ENCODE measurements around the gene SYNE1.

SYNE1 gene

DNA sequence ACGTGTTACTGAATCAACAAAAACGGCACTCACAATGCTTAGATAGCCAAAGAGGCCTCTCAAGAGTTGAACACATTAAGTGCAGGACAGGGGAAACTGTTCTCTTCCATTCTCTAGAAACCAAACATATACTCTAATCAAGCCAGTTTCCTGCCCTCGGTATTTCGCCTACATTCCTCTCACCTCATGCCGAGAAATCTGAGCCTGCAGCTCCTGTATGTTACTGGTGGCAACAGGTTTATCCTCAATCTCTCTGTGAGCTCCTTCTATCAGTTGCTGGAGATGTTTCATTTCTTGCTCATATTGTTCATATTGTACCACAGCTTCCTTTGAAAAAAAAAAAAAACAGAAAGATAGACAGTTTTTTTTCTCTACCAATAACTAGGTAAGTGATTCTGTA, 328.9 kb downstream of the SYNE1 start:
- no peak for DNase-seq

DNA sequence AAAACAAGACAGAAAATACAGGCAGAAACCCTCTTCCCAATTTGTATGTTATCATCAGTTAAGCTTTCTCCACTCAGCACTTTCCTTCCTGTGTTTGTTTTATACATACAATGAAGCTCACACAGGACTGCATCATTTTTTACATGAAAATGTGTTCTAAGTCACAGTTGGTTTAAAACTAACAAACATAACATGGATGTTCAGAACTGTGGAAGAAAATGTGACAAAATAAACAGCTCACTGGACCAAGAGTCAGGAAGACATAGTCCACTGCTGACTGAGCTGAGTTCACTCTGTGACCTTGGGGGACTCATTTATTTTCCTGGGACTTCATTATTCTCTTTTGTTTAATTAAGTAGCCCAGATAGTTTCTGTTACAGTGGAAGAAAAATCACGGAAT, 331.5 kb downstream of the SYNE1 start:
- no peak for DNase-seq

DNA sequence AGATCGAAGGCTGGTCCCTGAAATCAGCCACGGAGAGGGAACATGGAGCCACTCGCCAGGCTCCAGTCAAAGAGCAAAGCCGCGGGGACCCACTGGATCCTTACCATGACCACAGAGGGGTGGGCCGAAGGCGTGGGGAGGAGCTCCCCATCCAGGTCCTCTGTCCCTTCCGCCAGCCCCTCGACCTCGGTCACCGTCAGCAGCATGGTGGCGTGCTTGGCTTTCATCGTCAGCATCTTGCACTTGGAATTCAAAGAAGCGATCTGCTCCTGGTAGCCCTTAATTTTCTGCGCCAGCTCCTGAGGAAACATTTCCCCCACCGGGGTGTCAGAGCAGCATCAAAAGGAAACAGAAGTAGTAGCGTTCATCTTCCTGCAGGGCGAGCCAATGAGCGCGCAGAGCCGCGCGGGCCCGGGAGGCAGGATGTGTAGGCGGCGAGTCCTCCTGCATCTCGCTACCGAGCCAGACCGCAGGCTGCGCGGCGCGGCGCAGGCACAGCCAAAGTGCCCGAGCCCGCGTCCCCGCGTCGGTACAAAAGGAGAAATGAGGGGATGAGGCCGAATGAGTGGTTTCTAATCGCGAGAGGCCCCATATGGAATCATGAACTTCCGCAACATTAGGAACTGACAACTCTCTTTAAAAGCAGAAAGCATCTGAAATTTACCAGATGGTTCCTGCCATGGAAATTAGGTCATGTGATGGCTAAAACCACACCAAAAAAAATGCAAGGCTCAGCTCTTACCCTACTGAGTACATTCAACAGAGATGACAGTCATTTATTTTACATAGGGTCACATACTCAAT, 335.2 kb downstream of the SYNE1 start:
- peak; percentile 88 to 91 for DNase-seq

DNA sequence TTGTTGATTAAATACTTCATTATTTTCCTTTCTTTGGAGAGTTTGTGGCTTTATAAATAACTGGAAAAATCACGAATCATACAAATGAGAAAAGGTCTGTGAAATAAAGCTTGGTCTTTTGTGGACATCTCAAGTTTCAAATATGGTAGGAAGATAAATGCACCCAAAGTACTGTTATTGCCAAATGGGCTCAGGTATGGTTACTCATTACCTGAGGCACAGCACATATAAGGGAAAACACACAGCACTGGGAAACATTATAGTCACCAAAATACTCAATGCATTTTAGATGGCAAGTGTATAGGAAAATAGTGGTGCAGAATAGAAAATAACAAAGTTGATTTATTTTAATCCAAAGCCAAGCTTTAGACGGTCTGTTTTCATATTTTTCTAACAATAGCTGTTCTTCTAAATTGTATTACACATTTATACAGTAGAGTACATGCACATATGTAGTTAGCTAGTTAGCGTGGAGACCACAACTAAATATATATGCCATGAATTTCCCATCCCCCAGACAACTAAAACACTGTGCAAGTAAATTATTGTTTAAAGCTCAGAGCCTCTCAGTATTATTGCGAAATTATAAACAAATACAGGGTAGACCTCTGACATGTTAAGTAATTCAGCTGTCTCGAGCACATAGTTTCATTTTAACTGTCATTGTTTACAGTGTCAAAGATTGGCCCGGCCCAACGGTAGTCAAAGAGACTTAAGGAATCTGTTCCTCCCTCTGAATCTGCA, 336.0 kb downstream of the SYNE1 start:
- DNase-seq, result no peak

DNA sequence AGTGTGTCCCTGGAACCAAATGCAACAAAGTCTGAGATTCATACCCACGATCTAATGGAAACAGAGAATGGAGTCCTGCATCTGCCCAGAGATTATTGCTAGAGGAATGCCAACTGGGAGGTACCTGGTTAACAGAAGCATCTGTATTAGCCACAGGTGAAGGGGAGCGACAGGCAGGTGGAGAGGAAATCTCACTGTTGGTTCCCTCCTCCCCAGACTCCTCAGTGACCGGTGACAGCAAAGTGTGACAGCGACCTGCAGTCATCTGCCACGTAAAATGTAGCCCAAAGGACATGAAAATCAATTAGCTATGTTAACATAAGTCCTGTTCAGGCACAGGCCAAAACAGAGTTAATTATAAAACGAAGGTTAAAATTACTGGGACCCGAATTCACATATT, 336.6 kb downstream of the SYNE1 start:
- DNase-seq, result no peak

DNA sequence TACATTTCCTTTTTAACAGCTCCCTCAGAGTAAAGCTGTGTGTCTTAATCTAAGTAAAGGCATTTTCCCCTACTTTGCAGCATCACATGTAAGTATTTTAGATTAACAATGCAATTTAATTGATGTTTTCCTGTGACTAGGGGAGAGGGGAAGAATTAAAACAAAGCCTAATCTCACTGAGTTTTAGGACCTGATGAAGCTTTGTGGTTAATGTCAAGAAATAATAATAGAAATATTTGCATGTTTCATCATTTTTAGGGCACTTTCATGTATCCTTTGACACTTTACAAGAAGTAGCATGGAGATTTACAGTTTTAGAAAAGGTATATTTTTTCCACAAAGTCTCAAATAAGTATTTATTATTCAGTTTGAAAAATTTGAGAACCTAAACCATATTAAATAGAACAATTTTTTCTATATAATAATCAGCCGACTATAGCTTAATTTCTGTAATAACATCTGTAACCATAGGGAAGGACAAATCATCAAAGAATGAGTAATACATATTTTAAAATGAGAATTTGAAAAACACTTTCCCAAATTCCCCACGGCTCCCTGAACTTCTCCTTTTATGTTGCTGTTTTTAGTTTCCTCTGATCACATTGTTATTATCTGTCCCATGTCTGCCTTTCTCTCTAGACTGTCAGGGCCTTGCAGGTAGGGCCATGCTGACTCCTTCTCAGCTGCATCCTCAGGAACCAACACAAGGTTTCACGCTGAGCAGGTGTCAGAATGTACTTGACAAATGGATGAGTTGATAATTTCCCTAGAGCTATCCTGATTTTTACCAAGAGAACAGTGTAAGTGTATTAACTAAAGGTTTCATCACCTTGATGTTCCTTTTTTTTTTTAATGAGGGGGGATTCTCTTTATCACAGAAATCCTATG, 338.1 kb downstream of the SYNE1 start:
- DNase-seq, result no peak

DNA sequence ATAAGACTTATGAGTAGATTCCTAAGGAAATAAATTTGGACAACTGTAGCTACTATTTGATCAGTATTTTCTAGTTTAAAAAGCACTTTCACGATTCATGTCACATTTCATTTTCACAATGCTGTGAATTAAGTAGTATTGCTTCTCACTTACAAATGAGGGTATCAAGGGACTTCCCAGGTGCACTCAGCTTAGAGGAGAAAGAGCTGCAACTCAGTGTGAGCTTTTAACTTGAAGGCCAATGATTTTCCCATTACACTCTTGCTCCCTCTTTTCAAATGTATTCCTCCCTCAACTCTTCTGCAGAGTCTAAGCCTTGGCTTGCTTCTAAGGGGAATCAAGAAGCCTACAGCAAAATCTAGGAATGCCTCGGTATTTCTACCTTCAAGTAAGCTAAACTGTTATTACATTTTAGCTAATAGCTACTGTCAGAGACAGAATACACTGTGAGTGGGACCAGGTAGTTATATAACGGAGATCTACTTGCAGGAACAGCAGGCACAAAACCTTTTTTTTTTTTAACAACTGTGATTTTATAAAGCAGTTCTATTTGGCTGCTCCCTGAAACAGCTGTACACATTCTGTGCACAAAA, 339.0 kb downstream of the SYNE1 start:
- no peak for DNase-seq

DNA sequence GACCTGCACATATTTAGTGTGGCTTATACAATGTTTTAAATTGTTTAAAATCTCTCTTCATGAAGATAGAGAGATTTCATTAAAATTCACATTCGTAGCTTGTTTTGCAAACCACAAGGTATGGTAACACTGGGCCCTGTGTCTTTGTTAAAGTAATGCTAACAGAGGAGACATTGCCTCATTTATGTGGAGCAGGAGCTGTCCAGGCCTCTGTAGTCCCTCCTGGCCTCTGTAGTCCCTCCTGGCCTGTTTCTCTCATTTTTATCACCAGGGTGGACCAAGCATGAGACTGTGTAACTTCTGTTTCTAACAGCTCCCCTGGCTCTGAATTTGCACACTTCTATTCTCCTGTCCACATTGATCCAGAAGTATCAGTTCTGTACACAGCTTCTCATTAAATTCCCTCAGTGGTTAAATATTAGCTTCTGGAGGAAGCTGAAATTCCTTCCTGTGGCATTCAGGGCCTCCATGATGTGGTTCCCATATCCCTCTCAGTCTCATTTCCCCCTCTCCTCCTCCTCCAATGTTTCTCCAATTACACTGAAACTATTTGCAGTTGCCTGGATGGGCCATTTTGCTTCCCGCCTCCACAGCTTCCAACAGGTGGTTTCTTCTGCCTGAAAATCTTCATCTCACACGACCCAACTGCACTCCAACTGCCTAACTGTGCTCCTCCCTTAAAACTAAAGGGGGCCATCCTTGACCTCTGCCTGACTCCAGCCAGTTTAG, 340.4 kb downstream of the SYNE1 start:
- no peak for DNase-seq

DNA sequence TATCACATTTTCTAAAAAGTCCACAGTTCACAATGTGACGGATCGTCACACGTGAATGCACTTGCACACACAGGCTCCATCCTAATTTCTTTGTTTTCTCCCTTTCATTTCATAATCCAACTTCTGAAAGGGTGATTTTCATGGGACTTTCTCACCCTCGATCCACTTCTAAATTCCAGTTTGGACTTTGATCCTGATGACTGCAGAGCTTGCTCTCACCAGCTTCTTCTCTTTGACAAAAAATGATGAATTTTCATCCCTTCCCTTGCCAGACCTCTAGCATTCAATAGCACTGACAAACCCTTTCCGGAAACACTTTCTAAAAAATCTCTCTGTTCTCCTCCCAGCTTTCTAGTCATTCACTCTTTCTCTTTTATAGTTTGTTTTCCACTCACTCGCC, 341.2 kb downstream of the SYNE1 start:
- no peak for DNase-seq

DNA sequence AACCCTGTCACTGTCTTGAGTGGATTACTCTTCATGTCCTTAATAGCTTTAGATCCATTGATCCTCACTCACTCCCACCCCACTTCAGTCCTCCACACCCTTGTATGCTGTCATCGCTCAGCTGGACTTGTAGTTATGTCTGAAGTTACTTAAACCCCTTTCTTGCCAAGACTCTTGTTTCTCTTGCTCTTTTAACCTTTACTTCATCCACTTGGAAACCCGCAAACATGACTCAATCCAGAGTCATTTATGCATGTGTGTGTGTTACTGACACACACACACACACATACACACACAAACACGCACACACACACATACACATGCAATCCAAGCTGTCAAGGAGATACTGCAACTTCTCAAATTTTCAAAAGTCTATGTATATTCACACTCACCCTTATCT, 341.8 kb downstream of the SYNE1 start:
- DNase-seq, result no peak

DNA sequence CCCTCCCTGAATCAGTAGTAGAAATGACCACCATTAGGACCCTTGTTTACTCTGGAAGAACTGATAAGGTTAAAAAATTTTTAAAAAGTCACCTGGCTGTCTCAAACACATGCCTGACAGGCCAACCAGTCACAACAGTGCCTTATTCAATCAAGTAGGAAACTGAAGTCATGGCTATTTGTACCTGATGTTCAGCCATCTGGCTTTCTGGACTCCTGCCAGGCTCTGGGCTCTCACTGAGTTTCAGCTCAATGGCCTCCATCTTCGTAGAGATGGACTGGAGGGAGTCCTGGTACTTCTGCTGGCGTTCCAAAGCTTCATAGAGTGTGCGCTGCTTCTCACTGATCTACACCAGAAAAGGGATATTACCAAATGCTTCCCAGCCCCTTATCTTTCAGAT, 343.8 kb downstream of the SYNE1 start:
- no peak for DNase-seq

DNA sequence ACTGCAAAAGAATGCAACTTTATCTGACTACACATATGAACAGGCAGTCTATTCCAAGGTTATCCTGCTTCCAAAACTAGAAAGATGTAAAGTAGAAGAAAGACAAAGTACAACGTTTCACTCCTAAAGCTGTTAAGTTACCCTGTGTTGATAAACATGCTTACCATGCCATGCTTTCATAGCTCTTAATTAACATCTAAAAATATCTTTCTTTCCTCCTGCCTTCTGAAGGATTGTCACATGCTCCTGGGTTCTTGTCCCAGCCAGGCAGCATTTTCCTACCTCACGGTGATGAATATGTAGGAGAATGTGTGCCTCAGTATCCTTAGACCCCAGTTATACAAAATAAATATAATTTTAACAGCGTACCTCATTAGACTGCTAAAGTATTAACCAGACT, 344.6 kb downstream of the SYNE1 start:
- no peak for DNase-seq

DNA sequence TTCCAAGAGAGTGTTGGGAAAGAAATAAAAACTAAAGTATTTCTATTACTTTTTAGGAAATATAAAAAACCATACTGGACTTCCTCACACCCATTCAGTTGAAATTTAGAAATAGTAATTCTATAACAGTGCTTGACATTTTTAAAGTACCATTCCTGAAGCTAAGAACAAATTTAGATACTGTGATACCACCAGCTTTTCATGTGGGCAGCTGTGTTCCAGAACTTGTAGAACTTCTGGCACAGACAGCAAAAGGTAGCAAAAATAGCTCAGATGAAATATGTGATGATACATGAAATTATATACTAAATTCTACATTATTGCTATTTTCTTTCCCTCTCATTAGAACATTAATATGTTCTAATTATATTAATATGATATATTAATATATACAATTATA, 346.5 kb downstream of the SYNE1 start:
- DNase-seq, result no peak

DNA sequence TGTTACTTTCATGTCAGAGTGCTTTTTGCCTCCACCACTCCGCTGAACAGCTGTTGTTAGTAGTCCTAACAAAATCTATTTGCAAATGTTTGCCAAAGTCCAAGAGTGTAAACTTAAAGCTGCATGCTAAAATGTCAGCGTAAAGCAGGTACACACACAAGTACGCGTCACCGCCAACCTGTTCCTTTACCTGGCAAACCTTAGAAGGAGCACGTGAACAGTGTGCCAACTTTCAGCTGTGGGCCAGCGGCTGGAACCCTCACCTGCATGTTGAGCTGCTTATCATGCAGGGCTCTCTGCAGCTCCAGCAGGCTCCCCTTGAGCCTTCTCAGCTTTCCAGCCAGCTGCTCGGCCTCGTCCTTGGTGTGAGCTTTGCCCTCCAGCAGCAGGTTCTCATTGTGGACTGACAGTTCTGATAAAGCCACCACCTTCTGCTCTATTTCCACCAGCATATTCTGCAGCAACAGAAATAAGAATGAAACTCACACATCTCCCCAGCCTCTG, 359.3 kb downstream of the SYNE1 start:
- DNase-seq, result no peak

DNA sequence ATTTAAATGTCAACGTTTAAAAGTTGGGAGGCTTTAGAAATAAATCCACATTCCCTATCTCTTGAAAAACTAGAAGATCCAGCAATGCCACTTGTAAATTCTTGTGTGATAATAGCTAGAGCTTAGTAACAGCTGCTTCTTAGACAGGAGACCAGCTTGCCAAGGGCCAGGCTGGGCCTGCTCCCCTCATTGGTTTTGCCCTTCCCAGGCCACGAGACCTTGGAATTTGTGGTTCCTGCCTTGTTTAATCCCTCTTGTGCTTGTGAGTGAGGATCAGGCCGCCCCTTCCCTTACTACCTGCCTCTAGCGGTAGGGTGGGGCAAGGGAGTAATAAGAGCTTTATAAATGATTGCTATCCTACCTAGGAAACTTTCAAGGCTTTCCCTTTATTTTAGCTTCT, 363.5 kb downstream of the SYNE1 start:
- no peak for DNase-seq

DNA sequence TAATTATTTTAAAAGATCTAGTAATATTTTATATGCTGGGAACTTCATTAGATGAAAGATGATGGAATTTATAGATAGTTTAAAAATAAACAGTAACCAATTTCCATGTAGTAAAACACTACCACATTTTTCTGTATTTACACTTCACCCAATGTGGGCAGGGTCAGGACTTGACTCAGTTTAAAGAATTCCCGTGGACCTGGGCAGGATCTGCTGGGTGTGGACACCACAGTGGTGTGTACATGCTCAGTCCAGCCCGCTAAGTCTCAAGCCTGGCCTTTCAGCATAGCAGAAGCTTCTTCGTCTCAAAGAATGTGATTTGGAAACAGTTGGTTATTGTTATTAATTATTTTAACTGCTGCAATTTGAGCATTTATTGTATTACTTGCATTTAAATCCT, 364.2 kb downstream of the SYNE1 start:
- DNase-seq, result no peak

DNA sequence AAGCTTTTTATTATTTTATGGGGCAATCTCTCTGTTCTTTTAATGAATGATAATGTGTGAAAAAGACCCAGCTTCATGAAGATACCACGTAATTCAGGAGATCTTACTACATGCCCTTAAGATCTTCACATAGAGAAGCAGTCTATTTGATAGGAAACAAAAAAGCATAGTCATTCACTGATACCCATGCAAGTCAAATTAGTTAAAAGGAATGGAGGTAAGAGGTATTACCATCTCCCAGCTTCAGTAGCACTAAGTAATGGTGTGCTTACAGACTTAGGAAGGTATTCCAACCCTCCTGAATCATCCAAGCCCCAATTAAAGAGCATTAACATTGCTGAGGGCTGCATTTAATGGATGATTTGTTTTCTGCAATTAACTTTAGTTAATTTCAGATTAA, 364.7 kb downstream of the SYNE1 start:
- no peak for DNase-seq

DNA sequence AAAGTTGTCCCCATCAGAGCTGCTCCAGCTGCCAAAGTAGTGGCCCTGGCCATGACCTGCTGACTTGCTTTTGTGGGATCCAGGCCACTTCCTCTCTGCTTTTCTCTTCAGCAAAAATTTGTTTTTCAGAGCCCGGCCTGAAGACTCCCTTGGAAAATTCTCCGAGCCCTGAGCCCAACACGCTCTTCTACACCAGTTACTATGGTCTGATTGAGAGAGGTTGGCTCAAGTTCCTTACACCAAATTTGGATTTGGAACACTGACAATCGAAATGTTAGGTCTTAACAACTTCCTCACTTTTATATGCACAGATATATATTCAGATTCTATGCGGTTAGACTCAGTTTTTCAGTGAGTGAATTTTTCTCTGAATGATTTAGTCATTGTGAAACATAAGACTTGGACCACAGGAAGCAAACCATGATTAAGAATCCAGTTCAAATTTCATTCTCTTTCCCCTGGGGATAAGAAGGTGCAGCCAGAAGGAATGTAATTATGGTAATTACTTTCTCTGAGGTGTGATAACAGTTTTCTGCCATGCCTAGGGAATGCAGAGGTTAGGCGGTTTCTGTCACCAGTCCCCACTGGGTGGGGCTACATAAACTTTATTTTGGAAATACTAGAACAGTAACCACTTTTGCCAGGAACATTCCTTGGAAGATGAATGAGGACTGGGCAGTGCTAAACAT, 365.2 kb downstream of the SYNE1 start:
- DNase-seq, result no peak

DNA sequence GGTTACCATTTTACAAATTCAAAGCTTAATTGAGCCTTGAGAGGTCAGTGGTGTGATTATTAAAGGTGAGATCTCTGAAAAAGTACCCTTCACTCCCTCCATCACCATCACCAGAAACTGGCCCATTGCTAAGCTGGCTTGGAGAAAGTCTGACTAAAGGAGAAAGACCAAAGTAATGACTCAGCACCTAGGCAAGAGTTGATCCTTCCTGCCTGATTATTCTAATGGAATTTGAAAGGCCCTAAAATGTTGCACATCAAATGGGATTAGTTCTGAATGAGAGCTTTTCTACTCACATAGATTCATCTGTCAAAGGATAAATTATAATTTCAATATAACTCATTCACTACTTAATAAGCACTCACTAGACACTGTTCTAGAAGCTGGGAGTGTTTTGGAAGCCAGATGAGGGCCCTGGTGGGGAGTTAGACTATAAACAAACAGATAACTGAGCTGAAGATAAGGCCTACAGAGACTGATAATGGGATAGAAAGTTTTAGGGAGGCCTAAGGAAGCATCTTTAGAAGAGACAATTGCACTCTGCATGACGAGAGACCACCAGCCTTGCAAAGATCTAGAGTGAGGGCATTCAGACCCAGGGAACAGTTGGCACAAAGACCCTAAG, 366.7 kb downstream of the SYNE1 start:
- DNase-seq, result no peak

DNA sequence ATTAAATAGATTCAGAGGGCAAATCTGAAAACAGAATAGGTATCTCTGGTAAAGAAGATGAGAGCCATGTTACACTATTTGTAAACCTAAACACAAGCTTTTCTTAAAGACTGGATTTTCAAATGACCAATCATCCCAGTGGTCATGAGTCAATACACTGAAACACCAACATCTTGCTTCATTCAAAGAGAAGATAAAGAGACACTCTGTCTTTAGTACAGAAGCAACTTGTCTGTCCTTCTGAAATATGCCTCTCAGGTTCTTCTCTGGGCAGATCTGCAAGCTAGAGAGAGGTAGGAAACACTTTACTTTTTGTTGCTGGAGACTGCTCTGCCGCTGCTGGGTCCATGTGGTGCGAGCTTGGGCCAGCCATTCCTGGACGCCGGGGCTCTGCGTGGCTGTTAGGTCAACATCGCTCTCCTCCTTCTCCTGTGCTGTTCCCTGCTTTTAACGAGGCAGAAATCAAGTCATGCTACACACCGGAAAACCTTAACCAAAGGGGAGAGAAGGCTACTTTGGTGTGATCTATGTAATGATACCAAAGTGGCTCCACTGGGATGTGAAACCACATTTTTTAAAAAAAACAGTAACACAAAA, 368.2 kb downstream of the SYNE1 start:
- no peak for DNase-seq

Data from Kasumi-1 (cell line).